Stimulated activated CD4-positive, alpha-beta T cell treated with anti-CD3 and anti-CD28 coated beads, TNF-alpha, amount 100 ng/mL, for 1 hour (primary cell): ENCODE measurements around the gene ARHGDIA.

ENCODE experiments used
- DNase-seq, 3 donors: peaks; one replicate each; pipeline ENCODE4 v3.0.0-alpha.2; 2020; ENCODE audit warnings: low read depth in 3 of 3, low spot score in 1 of 3

The ARHGDIA gene

DNA sequence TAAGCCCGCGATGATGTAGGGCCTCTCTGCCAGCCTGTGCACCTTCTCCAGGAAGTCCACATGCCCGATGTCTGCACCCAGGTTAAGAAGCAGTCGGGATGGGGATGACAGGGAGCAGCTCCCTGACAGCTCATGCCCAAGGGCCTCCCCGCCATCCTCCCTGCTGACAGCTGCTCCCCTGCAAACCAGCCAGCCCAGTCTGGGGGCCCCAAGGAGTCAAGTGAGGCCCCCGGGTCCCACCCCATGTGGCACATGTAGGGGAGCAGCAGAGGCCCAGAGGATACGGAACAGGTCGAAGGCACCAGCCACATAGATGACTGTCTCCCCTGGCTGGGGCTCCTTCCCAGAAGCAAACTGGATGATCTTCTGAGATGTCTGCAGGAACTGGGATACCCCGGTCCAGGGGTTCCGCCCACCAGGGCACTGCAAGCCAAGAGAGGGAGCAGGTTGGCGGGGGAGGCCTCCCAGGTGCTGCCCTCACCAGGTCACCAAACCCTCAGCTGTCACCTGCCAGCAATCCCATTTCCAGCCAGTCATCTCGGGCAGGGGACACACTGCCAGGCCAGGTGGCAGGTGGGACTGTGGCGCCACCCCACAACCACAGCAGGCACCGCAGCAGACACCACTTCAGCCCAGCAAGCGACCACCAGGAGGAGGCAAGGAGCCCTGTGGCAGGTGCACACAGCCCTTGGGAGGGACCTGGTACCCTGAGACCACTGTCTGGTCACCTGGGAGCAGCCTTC is 35.5 kb upstream of the ARHGDIA start:
- no peak for DNase-seq

DNA sequence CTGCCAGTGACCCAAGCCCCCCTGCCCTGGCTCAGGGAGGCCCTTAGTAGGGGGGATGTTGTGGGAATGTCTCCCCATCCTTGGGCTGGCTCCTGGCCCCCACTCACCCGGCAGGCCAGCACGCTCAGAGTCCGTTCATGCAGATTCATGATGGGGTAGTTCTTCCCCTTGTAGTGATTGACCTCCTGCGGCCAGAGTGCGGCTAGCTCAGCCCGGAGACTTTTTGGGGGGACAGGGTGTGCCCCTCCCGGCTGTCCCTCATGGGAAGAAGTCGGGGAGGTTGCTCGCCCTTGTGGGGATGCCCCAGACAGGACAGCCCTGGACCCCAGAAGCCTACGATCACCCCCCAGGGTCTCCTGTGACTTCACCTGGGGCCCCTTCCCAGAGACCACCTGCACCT is 34.9 kb upstream of the ARHGDIA start:
- no peak for DNase-seq

DNA sequence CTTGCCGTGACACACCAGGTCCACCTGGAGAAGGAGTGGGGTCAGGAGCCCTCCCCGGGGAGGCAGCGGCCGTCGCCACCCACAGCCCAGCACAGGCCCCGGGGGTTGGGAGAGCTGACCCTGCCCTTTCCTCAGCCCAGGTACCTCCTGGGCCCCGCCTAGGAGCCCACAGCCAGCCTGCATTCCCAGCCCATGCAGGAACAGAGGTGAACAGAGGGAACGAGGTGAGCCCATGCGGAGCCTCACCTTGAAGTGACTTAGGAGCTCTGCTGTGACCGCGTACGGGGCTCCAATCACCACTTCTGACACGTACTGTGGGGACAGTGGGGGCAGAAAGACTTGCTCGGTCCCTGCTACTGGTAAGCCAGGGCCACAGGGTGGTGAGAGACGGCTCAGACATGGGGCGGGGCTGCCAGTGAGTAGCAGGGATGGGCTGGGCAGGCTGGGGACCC is 34.3 kb upstream of the ARHGDIA start:
- no peak for DNase-seq

DNA sequence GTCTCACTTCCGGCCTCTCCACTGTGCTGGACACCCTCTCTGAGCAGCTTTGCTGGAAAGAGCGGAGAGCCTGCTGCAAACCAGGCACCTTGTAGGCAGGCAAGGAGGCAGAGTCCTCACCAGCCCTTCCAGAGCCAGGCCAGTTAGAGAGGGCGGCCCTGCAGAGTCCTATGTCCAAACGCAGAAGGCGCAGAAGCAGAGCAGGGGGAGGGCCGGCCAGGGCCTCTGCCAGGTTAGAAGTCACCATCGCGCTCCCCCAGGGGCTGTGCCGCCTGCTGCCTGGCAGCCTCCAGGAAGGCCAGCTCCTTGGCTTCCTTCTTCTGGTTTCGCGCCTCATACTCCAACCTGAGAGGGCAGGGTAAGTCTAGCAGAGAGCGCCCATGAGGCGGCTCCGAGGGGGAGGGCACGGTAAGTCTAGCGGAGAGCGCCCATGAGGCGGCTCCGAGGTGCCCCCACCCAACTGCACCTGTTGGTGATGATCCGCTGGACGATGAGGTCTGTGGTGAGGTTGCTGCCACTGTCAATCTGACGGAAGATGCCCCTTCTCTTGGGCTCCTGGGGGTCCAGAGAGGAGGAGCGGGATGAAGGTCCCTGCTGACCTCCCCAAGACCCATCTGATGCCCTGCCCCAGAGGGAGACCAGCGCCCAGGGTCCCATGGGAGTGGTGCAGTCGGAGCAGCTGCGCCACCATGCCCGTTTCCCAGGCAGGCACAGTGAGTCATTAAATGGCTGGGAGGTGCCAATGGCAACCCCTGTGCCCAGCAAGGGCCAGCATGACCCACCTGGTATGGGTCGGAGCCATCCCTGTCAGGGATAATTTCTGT is 33.7 kb upstream of the ARHGDIA start:
- no peak for DNase-seq

DNA sequence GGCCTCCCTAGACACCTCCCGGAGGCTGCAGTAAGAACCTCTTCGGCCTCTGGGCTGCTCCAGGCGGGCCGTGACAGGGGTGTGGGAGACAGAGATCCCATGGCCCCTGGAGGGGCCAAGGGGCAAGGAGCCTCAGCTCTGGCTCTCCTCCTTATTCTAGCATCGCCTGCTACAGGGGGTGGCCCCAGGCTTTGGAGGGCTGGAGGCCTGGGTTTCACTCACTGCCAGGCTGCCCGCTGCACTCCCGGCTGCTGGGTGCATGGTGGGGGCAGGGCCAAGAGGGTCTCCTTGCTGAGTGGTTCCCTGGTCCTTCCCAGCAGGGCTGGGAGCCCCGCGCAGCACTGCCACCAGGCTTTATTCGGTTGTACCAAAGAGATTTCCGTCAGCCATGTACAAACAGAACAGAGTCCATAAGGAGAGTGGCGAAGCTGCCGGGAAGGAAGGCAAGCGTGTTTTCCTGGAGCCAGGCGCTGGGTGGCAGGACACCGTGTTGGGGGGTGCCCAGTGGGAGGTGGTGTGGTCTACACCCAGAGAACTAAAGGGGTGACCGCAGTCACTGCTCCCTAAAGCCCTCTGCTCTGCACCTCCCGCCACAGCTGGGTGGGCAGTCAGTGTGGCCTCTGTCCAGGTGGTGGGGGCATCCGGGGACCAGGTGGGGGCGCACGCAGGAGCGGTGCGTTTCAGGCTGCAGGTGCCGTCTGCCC is 32.9 kb upstream of the ARHGDIA start:
- no peak for DNase-seq

DNA sequence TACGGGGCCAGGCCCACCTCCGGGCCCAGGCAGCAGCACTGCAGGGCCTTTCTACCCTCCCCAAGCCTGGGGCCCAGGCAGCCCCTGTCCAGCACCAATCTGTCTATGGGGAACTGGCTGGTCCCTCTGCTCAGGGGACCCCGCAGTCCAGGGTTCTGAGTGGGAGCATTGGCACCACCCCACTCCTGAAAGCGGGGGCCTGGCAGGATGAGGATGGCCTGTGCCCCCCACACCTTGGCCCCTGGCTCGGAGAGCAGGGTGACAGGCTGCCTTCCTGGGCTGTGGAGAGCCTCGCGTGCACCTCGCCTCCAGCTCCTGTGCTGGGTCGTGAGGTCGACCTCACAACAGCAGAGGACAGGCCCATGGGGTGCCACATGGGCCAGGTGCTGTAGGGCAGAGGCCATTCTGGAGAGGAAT is 32.3 kb upstream of the ARHGDIA start:
- no peak for DNase-seq

DNA sequence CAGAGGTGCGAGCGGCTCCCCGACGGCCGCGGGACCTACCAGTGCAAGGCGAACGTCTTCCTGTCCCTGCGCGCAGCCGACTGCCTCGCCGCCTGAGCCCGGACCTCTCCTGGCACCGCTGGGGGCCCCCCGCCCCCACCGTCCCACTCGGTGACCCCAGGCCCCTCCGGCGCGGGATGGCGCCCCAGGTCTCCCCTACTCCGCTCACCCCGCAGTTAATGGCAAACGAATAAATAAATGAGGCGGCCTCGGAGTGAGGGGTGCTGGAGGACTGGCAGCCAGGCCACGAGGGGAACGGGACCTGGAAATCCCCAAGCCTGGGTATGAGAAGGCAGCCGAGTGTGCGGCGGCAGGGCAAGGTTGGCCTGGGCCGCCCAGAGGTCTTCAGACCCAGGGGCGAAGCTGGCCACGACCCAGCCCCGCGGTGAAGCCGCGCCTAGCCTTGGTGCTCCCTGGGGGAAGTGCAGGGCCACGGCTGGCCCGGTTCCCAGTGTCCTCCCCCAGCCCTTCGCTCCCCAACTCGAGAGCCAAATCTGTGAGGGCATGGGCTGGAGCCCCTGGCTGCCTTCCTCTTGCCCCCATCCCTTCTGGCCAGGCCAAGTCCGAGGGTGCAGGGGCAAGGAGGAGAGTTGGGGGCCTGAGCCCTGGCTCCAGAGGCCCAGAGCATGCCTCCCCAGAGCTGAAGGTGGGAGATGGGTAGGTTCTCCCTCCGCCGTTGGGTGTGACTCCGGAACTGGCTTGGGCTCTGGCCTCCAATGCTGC is 31.7 kb upstream of the ARHGDIA start:
- DNase-seq, result no peak

DNA sequence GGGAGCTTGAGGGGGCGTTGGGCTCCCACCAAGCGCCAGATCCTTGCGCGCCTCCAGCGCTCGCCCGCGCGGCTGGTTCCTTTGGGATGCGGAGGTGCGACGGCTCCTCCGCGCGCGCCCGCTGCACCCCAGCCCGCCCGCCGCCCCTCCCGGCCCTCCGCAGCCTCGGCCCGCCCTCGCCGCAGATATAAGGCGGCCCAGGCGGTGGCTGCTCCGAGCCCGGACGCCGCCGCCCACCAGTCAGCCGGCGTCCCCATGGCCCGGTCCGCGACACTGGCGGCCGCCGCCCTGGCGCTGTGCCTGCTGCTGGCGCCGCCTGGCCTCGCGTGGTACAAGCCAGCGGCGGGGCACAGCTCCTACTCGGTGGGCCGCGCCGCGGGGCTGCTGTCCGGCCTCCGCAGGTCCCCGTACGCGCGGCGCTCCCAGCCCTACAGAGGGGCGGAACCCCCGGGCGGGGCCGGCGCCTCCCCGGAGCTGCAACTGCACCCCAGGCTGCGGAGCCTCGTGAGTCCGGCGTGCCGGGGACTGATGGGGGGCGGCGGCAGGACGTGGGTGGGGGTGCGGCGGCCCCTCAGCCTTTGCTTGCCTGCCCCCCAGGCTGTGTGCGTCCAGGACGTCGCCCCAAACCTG is 31.0 kb upstream of the ARHGDIA start, which contains the start of gene NPB:
NPB (plus strand) TSS at position 216 of the 630 bp plus-strand sequence; CDS start at position 256, 40 bp downstream.
- DNase-seq, result no peak

DNA sequence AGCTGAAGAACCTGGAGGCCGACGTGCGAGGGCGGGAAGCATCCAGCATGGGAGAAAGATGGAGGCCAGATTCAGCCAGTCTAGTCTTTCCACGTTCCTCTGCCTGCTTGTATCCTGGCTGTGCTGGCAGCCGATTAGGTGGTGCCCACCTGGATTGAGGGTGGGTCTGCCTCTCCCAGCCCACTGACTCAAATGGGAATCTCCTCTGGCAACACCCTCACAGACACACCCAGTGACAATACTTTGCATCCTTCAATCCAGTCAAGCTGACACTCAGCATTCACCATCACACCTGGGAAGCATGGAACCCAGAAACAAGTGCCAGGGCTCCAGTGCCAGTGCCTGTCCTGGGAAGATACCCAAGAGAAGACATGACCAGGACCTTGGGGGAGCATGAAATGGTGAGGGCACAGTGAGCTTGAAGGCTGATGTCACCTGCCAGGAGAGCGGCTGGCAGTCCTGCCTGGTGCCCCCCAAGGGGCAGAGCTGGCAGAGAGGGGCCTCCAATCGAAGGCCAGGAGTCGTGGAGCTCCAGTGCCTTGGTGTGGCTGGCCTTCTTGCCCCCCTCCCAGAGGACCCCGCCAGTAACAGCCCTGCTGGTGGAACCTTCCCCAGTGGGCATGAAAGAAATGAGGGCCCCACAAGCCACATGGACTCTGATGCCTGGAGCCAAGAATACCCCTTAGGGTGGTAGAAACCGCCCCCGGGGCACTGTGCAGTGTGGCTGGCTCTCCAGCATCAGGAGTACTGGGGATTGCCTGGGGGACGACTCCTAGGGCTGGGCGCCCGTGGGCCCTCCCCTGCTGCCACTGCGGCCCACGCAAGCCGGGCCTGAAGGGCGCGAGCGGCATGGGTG is 30.3 kb upstream of the ARHGDIA start:
- no peak for DNase-seq

DNA sequence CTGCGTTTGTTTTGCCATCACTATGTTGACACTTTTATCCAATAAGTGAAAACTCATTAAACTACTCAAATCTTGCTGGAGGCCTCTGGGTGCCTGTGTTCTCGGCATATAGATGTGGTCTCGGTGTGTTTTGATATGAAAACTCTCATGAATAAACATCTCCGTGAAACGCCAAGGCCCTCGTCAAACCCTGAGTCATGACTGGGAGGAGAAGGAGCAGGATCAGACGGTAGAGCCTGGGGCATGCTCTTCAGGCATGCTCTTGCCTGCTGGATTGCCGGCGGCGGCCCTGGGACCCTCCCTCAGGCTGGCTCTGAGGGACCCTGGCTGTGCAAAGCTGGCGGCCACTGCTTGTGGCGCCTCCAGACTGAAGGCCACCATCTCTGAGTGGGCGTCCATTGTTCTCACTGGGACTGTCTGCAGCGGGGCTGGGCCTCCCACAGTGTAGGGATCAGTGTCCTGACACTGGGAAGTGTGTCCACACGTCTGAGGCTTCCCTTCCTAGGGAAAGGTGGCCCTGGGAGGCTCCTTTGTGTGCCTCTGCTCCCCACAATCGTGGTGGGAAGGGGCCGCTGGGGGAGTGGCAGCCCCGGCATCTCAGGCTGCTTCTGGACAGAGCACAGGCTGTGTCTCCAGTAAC is 29.2 kb upstream of the ARHGDIA start:
- no peak for DNase-seq

DNA sequence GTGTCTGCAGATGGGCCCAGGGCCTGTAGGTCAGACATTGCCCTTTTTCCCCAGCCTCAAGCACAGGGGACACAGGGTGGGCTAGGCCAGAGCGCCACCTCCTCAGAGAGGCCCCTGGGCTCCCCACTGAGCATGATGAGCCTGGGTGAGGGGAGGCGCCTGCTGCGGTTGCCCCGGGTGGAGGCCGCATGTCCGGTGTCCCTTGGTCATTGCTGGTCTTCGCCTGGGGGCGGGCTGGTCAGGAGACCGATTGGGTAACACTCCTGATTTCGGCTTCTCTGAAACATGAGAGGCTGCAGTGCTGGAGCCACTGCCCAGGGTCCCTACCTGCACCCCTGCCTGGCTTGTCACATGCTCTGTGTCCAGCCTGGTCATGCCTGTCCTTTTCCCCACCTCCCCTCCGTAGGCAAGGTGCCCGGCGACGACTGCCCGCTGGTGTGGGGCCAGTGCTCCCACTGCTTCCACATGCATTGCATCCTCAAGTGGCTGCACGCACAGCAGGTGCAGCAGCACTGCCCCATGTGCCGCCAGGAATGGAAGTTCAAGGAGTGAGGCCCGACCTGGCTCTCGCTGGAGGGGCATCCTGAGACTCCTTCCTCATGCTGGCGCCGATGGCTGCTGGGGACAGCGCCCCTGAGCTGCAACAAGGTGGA is 28.5 kb upstream of the ARHGDIA start:
- no peak for DNase-seq

DNA sequence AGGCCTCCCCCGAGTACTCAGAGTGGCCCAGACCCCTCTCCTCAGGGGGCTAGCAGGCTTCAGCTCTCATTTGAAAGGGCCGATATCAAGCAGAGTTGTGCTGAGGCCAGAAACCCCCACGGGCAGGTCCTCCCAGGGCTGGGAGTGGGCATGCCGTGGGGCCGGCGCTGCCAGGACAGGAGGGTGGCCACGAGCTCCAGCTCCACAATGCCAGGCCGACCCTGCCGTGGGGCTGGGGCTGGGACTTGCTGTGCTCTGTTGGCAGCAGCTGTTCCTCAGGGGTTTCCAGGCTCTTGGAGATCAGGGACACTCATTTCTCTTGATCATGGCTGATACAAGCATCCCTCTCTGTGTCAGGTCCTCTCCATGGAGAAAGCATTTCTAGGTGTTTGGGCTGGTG is 27.7 kb upstream of the ARHGDIA start:
- no peak for DNase-seq

DNA sequence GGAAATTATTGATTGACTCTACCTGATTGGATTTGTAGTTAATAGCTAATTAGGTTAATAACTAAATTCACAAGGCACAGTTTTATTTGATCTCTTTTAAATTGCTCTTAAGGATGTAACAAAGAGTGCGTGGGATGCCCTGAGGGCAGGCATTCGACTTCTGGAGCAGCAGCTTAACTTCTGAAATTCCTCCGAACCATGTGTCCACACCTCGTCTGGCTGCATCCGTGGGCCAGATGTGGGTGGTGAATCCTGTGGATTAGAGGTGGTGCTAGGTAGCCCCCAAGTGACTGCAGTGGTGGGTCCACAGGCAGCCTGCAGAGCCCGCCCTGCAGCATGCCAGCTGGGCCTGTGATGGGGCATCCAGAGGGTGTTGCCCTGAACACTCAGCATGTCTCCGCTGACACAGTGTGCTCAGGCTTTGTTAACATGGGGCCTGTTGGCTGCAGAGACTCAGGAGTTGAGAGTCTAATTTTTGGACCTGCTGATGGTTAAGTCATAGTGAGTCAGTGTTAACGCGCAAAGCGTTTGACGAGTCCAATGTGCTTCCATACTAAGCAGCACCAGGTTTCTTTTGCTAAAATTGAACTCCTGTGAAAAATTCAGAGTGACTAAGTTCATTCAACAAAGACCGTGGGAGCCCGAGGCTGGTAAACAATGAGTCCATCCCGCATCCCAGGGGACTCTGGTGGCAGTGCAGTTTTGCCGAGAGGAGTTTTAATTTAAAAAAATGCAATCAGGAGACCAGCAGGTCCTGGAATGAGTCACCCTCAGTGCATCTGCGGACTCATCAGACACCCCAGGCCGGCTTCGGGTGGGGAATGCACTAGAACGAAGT is 27.1 kb upstream of the ARHGDIA start:
- DNase-seq, result no peak

DNA sequence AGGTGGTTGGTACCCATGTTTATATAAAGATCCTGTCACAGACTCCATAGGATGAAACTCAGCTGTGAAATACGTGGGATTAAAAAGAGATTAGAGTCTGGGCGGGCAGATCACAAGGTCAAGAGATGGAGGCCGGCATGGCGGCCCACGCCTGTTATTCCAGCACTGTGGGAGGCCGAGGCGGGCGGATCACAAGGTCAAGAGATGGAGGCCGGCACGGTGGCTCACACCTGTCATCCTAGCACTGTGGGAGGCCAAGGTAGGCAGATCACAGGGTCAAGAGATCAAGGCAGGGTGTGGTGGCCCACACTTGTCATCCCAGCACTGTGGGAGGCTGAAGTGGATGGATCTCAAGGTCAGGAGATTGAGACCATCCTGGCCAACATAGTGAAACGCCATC is 24.3 kb upstream of the ARHGDIA start:
- DNase-seq, result no peak

DNA sequence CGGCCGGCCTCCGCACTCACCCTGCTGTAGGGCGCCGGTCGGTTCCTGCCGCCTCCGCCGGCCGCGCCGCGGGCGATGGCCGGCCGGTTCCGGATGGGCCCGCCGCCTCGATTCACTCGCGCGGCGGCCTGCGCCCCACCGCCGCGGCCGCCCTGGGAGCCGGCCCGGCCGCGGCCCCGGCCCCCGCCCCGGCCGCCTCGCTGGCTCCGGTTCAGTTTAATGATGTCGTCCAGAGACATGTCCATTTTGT is 20.1 kb upstream of the ARHGDIA start:
- no peak for DNase-seq

DNA sequence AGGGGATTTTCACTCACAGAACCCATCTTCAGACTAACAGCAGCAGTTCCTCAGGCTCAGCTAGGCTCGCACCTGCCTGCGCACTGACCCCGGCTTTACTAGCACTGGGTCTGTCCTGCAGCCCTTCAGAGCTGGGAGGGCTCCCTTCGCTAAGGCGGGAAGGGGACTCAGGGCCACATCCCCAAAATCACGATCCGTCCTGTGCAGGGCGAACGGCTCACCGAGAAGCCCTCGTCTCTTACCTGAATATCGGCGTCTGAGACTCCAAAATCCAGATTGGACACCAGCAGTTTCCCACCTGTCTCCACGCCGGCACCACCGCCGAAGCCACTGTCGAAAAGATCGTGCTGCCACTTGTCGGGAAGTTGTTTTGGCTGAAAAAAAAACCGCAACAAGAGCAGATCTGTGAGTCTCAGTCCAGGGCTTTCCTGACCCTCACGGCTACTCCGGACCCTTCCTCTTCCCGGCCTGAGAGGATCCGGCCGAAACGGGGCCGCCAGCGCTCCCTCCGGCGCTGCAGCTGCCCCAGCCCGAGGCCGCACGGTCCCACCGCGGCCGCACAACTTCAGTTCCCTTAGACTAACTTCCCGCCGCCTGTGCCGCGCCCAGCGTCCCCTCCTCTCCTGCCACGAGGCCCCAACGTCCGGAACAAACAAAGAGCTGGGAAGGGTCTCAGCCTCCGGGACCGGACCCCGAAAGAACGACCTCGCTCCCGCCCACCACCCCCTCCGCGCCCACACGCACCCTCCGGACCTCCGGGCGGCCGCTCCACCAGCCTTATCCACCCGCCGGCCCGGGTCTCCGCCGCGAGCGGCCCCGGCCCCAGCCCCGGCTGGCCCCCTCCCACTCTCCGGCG is 19.5 kb upstream of the ARHGDIA start:
- DNase-seq, result no peak

DNA sequence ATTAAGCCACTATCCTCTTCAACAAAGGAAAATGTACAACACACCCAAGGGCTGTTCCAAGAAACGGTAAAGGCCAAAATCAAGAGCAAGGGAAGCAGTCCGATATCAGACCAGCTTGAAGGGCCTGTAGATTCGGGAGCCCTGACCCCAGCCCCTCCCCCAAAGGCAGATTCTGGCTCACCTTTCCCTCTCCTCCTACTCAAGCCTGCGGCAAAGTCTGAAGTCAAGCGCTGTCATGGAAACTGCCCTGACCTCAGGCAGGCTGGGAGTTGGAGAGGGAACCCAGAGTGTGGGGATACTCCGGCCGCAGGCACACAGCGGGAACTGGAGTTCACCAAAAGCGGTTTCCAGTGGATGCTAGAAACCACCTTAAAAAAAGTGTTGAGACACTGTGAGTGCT is 18.5 kb upstream of the ARHGDIA start:
- no peak for DNase-seq
